NCI-H82 treated with DMSO at 0.1 percent for 48 hours (cell line): ENCODE results near the gene MYO15B.
"Not testable (repeated sequence)": the region's sequence is repeated elsewhere in the genome, so short reads cannot be mapped to it uniquely, and the experiment has no call there.

Experiments
- DNase-seq: peaks from one replicate; lab custom pipeline; 2025; ENCODE audit not compliant: unreplicated experiment; lab: John Stamatoyannopoulos, UW

Gene MYO15B

GRCh38 chr17:75575728-75576127 is 11.9 kb upstream of the MYO15B start:
- no peak for DNase-seq

- DNase-seq, result no peak
These were observed 10.9 kb upstream of the MYO15B start for GRCh38 chr17:75576661-75577060.

DNA sequence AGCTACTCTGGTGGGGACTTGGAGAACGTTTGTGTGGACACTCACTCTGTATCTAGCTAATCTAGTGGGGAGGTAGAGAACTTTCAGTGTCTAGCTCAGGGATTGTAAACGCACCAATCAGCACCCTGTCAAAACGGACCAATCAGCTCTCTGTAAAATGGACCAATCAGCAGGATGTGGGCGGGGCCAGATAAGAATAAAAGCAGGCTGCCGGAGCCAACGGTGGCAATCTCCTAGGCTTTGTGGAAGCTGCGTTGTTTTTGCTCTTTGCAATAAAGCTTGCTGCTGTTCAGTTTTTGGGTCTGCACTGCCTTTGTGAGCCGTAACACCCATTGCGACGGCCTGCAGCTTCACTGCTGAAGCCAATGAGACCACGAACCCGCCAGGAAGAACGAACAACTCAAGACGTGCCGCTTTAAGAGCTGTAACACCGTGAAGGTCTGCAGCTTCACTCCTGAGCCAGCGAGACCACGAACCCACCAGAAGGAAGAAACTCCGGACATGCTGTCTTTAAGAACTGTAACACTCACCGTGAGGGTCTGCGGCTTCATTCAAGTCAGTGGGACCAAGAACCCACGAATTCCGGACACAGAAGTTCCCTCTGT is 6.4 kb upstream of the MYO15B start:
- not testable (repeated sequence) for DNase-seq

GRCh38 chr17:75583197-75583596 is 4.4 kb upstream of the MYO15B start:
- DNase-seq, result not testable (repeated sequence)

- no peak for DNase-seq
These were observed 2.8 kb upstream of the MYO15B start for GRCh38 chr17:75584849-75585175.

- DNase-seq, result no peak
These were observed 1.0 kb downstream of the MYO15B start for GRCh38 chr17:75588596-75589011.

DNA sequence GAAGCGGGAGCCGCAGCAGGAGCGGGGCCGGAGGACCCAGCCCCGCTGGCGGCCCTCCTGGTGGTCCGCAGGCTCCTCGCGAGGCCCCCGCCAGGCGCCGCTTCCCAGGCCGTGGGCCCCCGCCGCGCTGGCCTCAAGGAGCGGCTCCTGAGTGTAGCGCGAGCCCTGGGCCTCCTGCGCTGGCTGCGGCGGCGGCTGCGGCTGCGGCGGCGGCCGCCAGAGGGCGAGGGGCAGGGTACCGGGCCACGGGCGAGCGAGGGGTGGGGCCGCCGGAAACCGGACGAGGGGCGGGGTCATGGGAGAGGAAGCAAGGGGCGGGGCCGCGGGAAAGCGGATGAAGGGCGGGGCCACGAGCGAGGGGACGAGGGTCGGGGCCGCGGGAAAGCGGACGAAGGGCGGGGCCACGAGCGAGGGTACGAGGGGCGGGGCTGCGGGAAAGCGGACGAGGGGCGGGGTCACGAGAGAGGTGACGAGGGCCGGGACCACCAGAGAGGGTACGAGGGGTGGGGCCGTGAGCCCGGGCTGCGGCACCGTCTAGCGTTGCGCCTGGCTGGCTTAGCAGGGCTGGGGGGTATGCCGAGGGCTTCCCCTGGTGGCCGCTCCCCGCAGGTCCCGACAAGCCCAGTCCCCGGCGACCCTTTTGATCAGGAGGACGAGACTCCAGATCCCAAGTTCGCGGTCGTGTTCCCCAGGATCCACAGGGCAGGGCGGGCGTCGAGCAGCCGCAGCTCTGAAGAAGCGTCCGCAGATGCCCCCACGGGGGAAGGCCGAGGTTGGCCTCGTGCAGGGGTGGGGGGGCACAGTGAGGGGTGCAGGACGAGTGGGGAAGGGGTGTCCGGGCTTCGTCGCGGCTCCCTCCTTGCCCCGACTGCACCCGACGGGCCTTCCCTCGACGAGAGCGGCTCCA is 1.7 kb downstream of the MYO15B start:
- peak; percentile 77 for DNase-seq

GRCh38 chr17:75589919-75590303 is 2.3 kb downstream of the MYO15B start:
- no peak for DNase-seq

- no peak for DNase-seq
These were observed 2.7 kb downstream of the MYO15B start for GRCh38 chr17:75590314-75590761.

GRCh38 chr17:75590849-75591721 is 3.5 kb downstream of the MYO15B start:
- DNase-seq, result no peak

GRCh38 chr17:75591722-75592302 is 4.2 kb downstream of the MYO15B start:
- DNase-seq, result no peak

- DNase-seq, result no peak
These were observed 4.9 kb downstream of the MYO15B start for GRCh38 chr17:75592348-75593020.

GRCh38 chr17:75593430-75593829 is 5.8 kb downstream of the MYO15B start:
- not testable (repeated sequence) for DNase-seq

- no peak for DNase-seq
These were observed 7.1 kb downstream of the MYO15B start for GRCh38 chr17:75594499-75595283.

- no peak for DNase-seq
These were observed 7.8 kb downstream of the MYO15B start for GRCh38 chr17:75595284-75595919.

DNA sequence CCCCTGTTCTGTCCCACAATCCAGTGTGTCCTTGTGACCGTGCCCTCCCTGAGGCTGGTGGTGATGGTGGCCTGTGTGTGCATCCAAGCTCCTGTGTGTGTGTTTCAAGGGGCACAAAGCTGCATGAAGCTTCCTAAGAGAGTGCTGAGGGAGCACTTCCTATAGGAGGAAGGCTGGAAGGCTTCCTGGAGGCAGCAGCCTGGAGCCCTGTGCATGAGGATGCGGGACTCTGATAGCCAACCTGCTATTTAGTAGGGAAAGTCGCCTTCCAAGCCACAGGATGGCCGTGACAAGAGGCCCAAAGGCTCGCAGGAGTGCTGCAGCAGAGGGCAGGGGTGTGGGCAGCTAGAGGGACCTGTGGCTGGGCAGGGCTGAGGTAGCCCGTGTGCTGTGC is 8.3 kb downstream of the MYO15B start:
- no peak for DNase-seq

DNA sequence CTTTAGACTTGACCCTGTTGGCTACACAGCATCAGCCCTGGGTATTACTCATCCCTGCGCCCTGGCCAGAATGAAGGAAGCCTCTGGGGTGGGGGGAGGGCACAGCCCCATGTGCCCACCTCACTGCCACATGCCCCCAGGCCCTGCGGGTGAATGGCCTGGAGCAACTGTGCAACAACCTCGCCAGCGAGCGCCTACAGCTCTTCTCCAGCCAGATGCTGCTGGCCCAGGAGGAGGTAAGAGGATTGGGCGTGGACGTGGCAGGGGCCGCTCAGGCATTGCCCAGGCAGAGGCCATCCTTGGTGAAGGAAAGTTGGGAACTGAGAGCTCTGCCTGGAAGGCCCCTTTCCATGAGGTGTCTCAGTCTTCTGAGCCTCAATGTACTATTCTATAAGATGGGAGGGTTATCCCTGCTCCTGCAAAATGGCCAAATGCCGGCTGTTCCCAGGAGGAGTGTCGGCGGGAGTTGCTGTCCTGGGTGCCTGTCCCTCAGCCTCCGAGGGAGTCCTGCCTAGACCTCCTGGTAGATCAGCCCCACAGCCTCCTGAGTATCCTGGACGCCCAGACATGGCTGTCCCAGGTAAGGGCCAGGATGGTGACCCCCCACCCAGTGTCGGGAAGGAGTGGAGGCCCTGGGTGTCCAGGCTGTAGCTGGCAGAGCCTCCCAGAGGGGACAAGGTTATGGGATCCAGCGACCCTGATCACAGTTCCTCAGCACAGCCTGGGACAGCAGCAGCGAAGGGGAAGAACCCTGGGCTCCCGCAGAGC is 8.9 kb downstream of the MYO15B start:
- DNase-seq, result no peak
